Thyroid gland (tissue), 4 donors: ENCODE data around the gene ADH1B. TPM values are rescaled to one million over a fixed set of nuclear protein-coding genes. Genes with fewer than 3 reads are reported as not detected.

Experiments
- DNase-seq, 2 donors: peaks; one replicate each; pipeline ENCODE4 v3.0.0-alpha.2; 2019
- H3K27ac ChIP-seq, 3 donors: fragments of 200-600 bp; sonication (generic); 1 replicate in 2 of 3; 2 replicates in 1 of 3; pipeline ENCODE4 v1.5.1; 2016 to 2019; ENCODE audit warnings: mild to moderate bottlenecking in 1 of 3, moderate library complexity in 1 of 3
- H3K27me3 ChIP-seq: fragments of 200-600 bp; sonication (generic); one replicate; pipeline ENCODE4 v1.5.1; 2019
- H3K36me3 ChIP-seq, 2 donors: fragments of 200-600 bp; sonication (generic); one replicate each; pipeline ENCODE4 v1.5.1; 2016 to 2019
- H3K4me1 ChIP-seq, 2 donors: fragments of 200-600 bp; sonication (generic); one replicate each; pipeline ENCODE4 v1.5.1; 2017 to 2019
- H3K4me3 ChIP-seq, 3 donors: fragments of 200-600 bp; sonication (generic); replicated peaks in 1 of 3; 1 replicate in 2 of 3; 2 replicates in 1 of 3; pipeline ENCODE4 v1.5.1; 2016; ENCODE audit warnings: mild to moderate bottlenecking in 1 of 3
- H3K9me3 ChIP-seq: fragments of 200-600 bp; sonication (generic); one replicate; pipeline ENCODE4 v1.5.1; 2017
- CTCF ChIP-seq, 6 experiments: fragments of 200-600 bp in 3 of 6; fragments of 450-650 bp in 3 of 6; sonication (generic) in 3 of 6; IDR thresholded peaks; one replicate each; pipeline ENCODE4 v1.5.1; 2016 to 2019; ENCODE audit warnings: antibody characterized with exemption in 6 of 6, mild to moderate bottlenecking in 2 of 6, inconsistent platforms in 1 of 6, moderate library complexity in 1 of 6
- POLR2A ChIP-seq, 2 donors: fragments of 450-650 bp; IDR thresholded peaks; one replicate each; pipeline ENCODE4 v1.6.1; 2017; ENCODE audit warnings: antibody characterized with exemption in 2 of 2, mild to moderate bottlenecking in 2 of 2, moderate library complexity in 1 of 2
- WGBS, 2 donors: methylation state at CpG; one replicate each; pipeline ENCODE4 v1.1.5; 2017; 5-methylcytosine and 5-hydroxymethylcytosine counted together
- intact Hi-C: fragments of 100-400 bp; cut with DNase I; formaldehyde crosslinking; loops from one replicate; pipeline ENCODE4 v1.15.1; 2023
- total RNA-seq, 4 donors: library from RNA; depleted of rRNA; stranded (reverse); fragments of >200 nt; gene quantifications; one replicate each; pipeline ENCODE4 v1.2.3, GENCODE V29; 2016

Gene ADH1B
- total RNA-seq, 4 donors from 2014 or later = 156 to 898 (median 224) TPM

GRCh38 chr4:99315839-99316238, 5.4 kb downstream of the ADH1B start:
- no peaks in the 10 kb centered on the region for H3K9me3 ChIP-seq
- no peak for DNase-seq
- TF ChIP-seq POLR2A (IDR thresholded peaks at IDR 0.05) (no peak), CTCF (IDR thresholded peaks at IDR 0.05) (no peak)
- H3K4me1 ChIP-seq = no peaks in the 10 kb centered on the region
- intact Hi-C loops = no loop called here
- H3K4me3 ChIP-seq = no peak overlapping the region
- no peaks in the 10 kb centered on the region for H3K27me3 ChIP-seq
- H3K27ac ChIP-seq = no peak overlapping the region
- H3K36me3 ChIP-seq = no peaks in the 10 kb centered on the region
- 88 to 94% methylated on average over 6 of the region's 6 CpGs for WGBS, 2 donors

GRCh38 chr4:99314211-99314610, 7.0 kb downstream of the ADH1B start:
- Histone ChIP-seq H3K4me1 (no peaks in the 10 kb centered on the region), H3K27me3 (no peaks in the 10 kb centered on the region), H3K36me3 (no peaks in the 10 kb centered on the region), H3K9me3 (no peaks in the 10 kb centered on the region), H3K4me3 (no peak overlapping the region), H3K27ac (no peak overlapping the region)
- no peak for TF ChIP-seq CTCF (IDR thresholded peaks at IDR 0.05)
- TF ChIP-seq POLR2A (IDR thresholded peaks at IDR 0.05) = no peak
- WGBS, 2 donors = 70 to 75% methylated on average over 1 of the region's 1 CpG
- DNase-seq = no peak
- intact Hi-C loops = no loop called here

- Histone ChIP-seq H3K27me3 (no peaks in the 10 kb centered on the region), H3K4me1 (no peaks in the 10 kb centered on the region), H3K9me3 (no peaks in the 10 kb centered on the region), H3K4me3 (no peak overlapping the region), H3K36me3 (no peaks in the 10 kb centered on the region), H3K27ac (no peak overlapping the region)
- TF ChIP-seq CTCF (IDR thresholded peaks at IDR 0.05) (no peak), POLR2A (IDR thresholded peaks at IDR 0.05) (no peak)
- intact Hi-C loops = no loop called here
- no peak for DNase-seq
- 61 to 65% methylated on average over 2 of the region's 2 CpGs for WGBS, 2 donors
Observed at GRCh38 chr4:99310389-99310788, 10.8 kb downstream of the ADH1B start.

DNA sequence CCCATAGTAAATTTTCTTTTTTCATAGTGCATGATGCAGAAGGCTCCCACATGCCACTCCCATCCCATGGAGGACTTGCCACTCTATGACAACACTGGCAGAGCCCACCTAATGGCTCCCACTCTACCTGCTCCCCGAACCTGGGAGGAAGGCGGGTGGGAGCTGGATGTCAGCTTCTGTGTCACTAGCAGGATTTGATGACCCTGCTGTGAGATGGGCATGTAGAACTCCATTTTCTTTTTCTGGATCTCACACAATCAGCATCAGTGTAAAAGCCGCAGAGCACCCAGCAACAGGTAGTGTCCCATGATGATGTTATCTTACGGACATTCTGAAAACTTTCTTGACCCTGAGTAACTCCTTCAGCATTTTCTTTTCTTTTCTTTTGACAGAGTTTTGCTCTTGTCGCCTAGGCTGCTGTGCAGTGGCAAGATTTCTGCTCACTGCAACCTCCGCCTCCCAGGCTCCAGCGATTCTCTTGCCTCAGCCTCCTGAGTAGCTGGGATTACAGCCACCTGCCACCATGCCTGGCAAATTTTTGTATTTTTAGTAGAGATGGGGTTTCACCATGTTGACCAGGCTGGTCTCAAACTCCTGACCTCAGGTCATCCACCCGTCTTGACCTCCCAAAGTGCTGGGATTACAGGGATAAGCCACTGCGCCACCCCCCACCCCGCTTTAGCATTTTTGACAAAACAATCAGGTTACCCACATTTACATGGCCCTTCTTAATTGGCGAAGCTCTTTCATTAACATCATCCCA, 15.4 kb downstream of the ADH1B start:
- H3K4me3 ChIP-seq = no peak overlapping the region
- no peaks in the 10 kb centered on the region for H3K9me3 ChIP-seq
- H3K4me1 ChIP-seq = no peaks in the 10 kb centered on the region
- DNase-seq = no peak
- 92 to 94% methylated on average over 11 of the region's 11 CpGs for WGBS, 2 donors
- no peaks in the 10 kb centered on the region for H3K27me3 ChIP-seq
- H3K36me3 ChIP-seq = no peaks in the 10 kb centered on the region
- no peak for TF ChIP-seq CTCF (IDR thresholded peaks at IDR 0.05)
- TF ChIP-seq POLR2A (IDR thresholded peaks at IDR 0.05) = no peak
- intact Hi-C loops = no loop called here
- no peak overlapping the region for H3K27ac ChIP-seq

DNA sequence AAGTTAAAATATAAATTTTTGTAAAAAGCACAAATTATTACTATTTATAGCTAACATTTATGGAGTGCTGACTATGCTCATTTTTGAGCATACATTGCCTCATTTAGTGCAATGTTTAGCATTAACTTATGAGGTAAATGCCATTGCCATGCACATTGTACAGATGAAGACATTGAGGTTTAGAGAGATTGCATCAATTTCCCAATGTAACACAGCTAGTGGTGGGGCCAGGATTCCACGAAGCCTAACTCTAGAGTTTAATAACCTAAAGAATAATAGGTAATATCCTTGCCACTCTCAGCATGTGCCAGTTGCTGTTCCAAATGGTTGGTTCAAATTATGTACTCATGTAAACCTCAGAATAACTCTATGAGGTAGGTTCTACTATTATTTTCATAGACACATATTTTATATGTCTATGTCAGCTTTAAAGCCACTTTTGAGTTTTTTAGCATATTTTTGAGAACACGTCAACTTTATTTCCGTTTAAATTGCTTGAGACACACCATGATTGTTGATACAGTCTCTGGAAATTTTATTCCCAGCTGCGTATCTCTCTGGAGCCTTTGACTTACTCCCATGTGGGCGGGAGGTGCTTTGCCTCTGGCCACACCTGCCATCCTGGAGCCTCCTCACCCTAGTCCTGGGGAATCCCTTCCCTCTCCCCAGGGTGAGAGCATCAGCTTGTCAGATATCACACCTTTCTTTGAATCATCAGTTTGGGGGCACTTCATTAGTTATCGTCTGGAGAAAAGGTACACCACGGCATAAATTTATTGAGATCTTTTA, 19.6 kb downstream of the ADH1B start:
- Histone ChIP-seq H3K4me1 (no peaks in the 10 kb centered on the region), H3K36me3 (no peaks in the 10 kb centered on the region), H3K9me3 (no peaks in the 10 kb centered on the region), H3K27ac (peak overlapping the region in 2 of 3 donors; percentile 24 to 45), H3K27me3 (no peaks in the 10 kb centered on the region), H3K4me3 (no peak overlapping the region)
- intact Hi-C loops = no loop called here
- no peak for DNase-seq
- TF ChIP-seq POLR2A (IDR thresholded peaks at IDR 0.05) (no peak), CTCF (IDR thresholded peaks at IDR 0.05) (no peak)
- WGBS, 2 donors = 92 to 94% methylated on average over 7 of the region's 7 CpGs
